Measurements from ENCODE around the gene ARHGAP11A. TPM values are rescaled to one million over a fixed set of nuclear protein-coding genes. Genes with fewer than 3 reads are reported as not detected.

The ARHGAP11A gene
- total and polyA plus RNA-seq, 9 of the 15 experiments (the other 6 are each of a cell fraction or from before 2014, with no cell fraction given) = 17.5 to 92.5 (median 61.1) TPM

DNA sequence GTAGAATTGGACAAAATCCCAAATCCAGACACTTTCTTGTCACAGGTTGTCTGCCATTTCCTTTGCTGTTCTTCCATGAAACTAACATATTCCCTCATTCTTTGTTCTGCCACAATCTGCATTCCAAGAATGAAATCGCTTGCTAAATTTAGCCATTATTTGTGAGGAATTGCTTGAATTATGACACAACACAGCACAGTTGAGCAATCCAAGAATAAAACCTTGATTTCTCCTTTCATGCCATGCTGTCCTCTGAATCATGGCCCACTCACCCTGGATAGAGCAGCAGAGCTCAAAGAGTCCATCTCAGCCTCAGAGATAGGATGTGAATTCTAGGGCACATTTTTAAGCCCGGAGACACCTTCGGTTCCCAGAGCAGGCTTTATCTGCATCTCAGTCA, 67.3 kb downstream of the ARHGAP11A start (continued):
- TF ChIP-seq THAP12 (CRISPR knock-in tag; IDR thresholded peaks at IDR 0.05) = no peak
- TF ChIP-seq ZNF717 (CRISPR knock-in tag; IDR thresholded peaks at IDR 0.05) = no peak
- no peak for TF ChIP-seq NFATC3 (IDR thresholded peaks at IDR 0.05)
- no peak for TF ChIP-seq TRIM25 (IDR thresholded peaks at IDR 0.05; ENCODE audit: borderline replicate concordance)
- no peak for TF ChIP-seq HNRNPK (IDR thresholded peaks at IDR 0.05; ENCODE audit: low read depth, low read length, poor library complexity, severe bottlenecking)
- TF ChIP-seq CCAR2 (IDR thresholded peaks at IDR 0.05; ENCODE audit: low read depth, low read length) = no peak
- no peak for TF ChIP-seq SUPT5H (IDR thresholded peaks at IDR 0.05)
